IMR-90 (cell line): ENCODE measurements around the gene ZNG1A. TPM values are rescaled to one million over a fixed set of nuclear protein-coding genes. Genes with fewer than 3 reads are reported as not detected.
A peak's percentile ranks its signal among the peaks of the same experiment; 100 is the strongest.
"Not testable (repeated sequence)": the region's sequence is repeated elsewhere in the genome, so short reads cannot be mapped to it uniquely, and the experiment has no call there.

Experiments
- ATAC-seq: fragments of 200-7000 bp; cut with Tn5 transposase; 2 replicates; pipeline ENCODE4 v1.9.1; 2020; ENCODE audit warnings: low read depth, mild to moderate bottlenecking, moderate library complexity
- BruUV-seq: library from RNA; stranded (reverse); fragments of 400-500 nt; replicated peaks from 2 replicates; lab custom pipeline; 2021; lab: Mats Ljungman, UMichigan
- CTCF ChIA-PET: fragments of 300-600 bp; formaldehyde crosslinking; extraction: SDS; loops from one replicate; lab custom pipeline; 2021; ENCODE audit warnings: antibody characterized with exemption; lab: Yijun Ruan, JAX
- POLR2A ChIA-PET: fragments of 300-600 bp; sonication (Branson Sonifier 250); formaldehyde crosslinking; loops from one replicate; lab custom pipeline; 2022; ENCODE audit warnings: antibody characterized with exemption; ENCODE audit not compliant: unreplicated experiment; lab: Charles Lee
- DNase-seq: peaks from one replicate; pipeline ENCODE4 v3.0.0; 2013
- H2AFZ ChIP-seq: replicated peaks from 2 replicates; pipeline ENCODE3; 2013; ENCODE audit warnings: low read length, mild to moderate bottlenecking; ENCODE audit not compliant: poor library complexity
- H2AK5ac ChIP-seq: 2 replicates; pipeline ENCODE4 v1.6.1; 2013; ENCODE audit warnings: low read depth, low read length, inconsistent platforms
- H2AK9ac ChIP-seq: replicated peaks from 2 replicates; pipeline ENCODE3; 2013; ENCODE audit warnings: mild to moderate bottlenecking, low read depth, low read length, moderate library complexity; ENCODE audit not compliant: poor library complexity
- H2BK120ac ChIP-seq: 2 replicates; pipeline ENCODE4 v1.6.1; 2013; ENCODE audit warnings: low read depth, low read length, inconsistent platforms
- H2BK15ac ChIP-seq: 3 replicates; pipeline ENCODE4 v1.6.1; 2013; ENCODE audit warnings: low read depth, low read length, inconsistent platforms
- H2BK20ac ChIP-seq: 2 replicates; pipeline ENCODE4 v1.6.1; 2013; ENCODE audit warnings: low read depth, mild to moderate bottlenecking, inconsistent platforms, low read length, moderate library complexity
- H2BK5ac ChIP-seq: 2 replicates; pipeline ENCODE4 v1.6.1; 2013; ENCODE audit warnings: mild to moderate bottlenecking, low read depth, low read length, inconsistent platforms; ENCODE audit not compliant: poor library complexity, severe bottlenecking
- H3K14ac ChIP-seq: replicated peaks from 2 replicates; pipeline ENCODE4 v1.6.1; 2013; ENCODE audit warnings: low read depth, low read length, inconsistent platforms
- H3K18ac ChIP-seq: 2 replicates; pipeline ENCODE4 v1.6.1; 2013; ENCODE audit warnings: low read depth, low read length, control low read depth
- H3K23ac ChIP-seq: 2 replicates; pipeline ENCODE4 v1.6.1; 2013; ENCODE audit warnings: low read depth, low read length, inconsistent platforms
- H3K27ac ChIP-seq: 2 replicates; pipeline ENCODE4 v1.5.1; 2013; ENCODE audit warnings: mild to moderate bottlenecking, control low read depth, low read length; ENCODE audit not compliant: insufficient read depth
- H3K27me3 ChIP-seq: 2 replicates; pipeline ENCODE4 v1.6.1; 2013; ENCODE audit warnings: low read length; ENCODE audit not compliant: control insufficient read depth, insufficient read depth
- H3K36me3 ChIP-seq: 2 replicates; pipeline ENCODE4 v1.6.1; 2013; ENCODE audit warnings: low read length, mixed read lengths; ENCODE audit not compliant: control insufficient read depth, insufficient read depth
- H3K4ac ChIP-seq: 2 replicates; pipeline ENCODE4 v1.6.1; 2013; ENCODE audit warnings: low read depth, low read length, inconsistent platforms
- H3K4me1 ChIP-seq: 2 replicates; pipeline ENCODE4 v1.6.1; 2013; ENCODE audit warnings: low read length, mixed read lengths; ENCODE audit not compliant: control insufficient read depth, insufficient read depth
- H3K4me2 ChIP-seq: 2 replicates; pipeline ENCODE4 v1.6.1; 2013; ENCODE audit warnings: low read depth, mild to moderate bottlenecking, control low read depth, low read length, moderate library complexity
- H3K4me3 ChIP-seq: 2 replicates; pipeline ENCODE4 v1.5.1; 2013; ENCODE audit warnings: low read depth, mild to moderate bottlenecking, control low read depth, low read length, moderate library complexity; ENCODE audit not compliant: insufficient read depth
- H3K56ac ChIP-seq: 2 replicates; pipeline ENCODE4 v1.6.1; 2013; ENCODE audit warnings: low read length, inconsistent platforms; ENCODE audit not compliant: insufficient read depth; ENCODE audit errors: extremely low read depth
- H3K79me1 ChIP-seq, 2 experiments: 2 replicates each; pipeline ENCODE4 v1.6.1; 2013; ENCODE audit warnings: low read length in 2 of 2, inconsistent platforms in 1 of 2, low read depth in 1 of 2
- H3K9ac ChIP-seq: 2 replicates; pipeline ENCODE4 v1.6.1; 2013; ENCODE audit warnings: low read depth, low read length, control low read depth
- H3K9me1 ChIP-seq: 2 replicates; pipeline ENCODE4 v1.6.1; 2013; ENCODE audit warnings: low read length, inconsistent platforms; ENCODE audit not compliant: insufficient read depth
- H3K9me3 ChIP-seq: 2 replicates; pipeline ENCODE4 v1.6.1; 2013; ENCODE audit warnings: low read length; ENCODE audit not compliant: control insufficient read depth, insufficient read depth
- H4K20me1 ChIP-seq: 2 replicates; pipeline ENCODE4 v1.6.1; 2013; ENCODE audit warnings: low read length, inconsistent platforms; ENCODE audit not compliant: insufficient read depth
- H4K5ac ChIP-seq: 2 replicates; pipeline ENCODE4 v1.6.1; 2013; ENCODE audit warnings: mild to moderate bottlenecking, low read depth, low read length, control low read depth
- H4K8ac ChIP-seq, 2 experiments: 2 replicates each; pipeline ENCODE4 v1.6.1; 2013; ENCODE audit warnings: low read depth in 2 of 2, low read length in 2 of 2, control low read depth in 1 of 2, inconsistent platforms in 1 of 2
- H4K91ac ChIP-seq: 2 replicates; pipeline ENCODE4 v1.6.1; 2013; ENCODE audit warnings: low read depth, low read length, inconsistent platforms; ENCODE audit not compliant: insufficient read depth
- WGBS, 2 experiments: methylation state at CpG; one replicate each; pipeline versions ENCODE4 v1.1.5 to v1.1.7; 2013; ENCODE audit warnings: missing lambda C conversion rate in 2 of 2; ENCODE audit not compliant: insufficient read length in 1 of 2; ENCODE audit errors: extremely low coverage in 2 of 2; 5-methylcytosine and 5-hydroxymethylcytosine counted together
- dilution Hi-C: fragments of 300-500 bp; cut with HindIII; formaldehyde crosslinking; loops from one replicate; pipeline ENCODE4 v1.14.3; 2018; ENCODE audit warnings: low sequenced_read_pairs; ENCODE audit not compliant: unreplicated experiment
- in situ Hi-C: fragments of 300-500 bp; cut with MboI; formaldehyde crosslinking; loops from 3 replicates; pipeline ENCODE4 v1.14.3; 2019; ENCODE audit warnings: low sequenced_read_pairs, inconsistent platforms, mixed read lengths
- intact Hi-C: fragments of 100-400 bp; cut with micrococcal nuclease; formaldehyde crosslinking; loops from 2 replicates; pipeline ENCODE4 v1.10.0; 2022
- polyA plus RNA-seq, 3 experiments: library from polyadenylated mRNA; depleted of rRNA; stranded (reverse); fragments of >200 nt; gene quantifications; 2 replicates each; pipeline ENCODE4 v1.2.3, GENCODE V29; 2012; ENCODE audit warnings: low replicate concordance in 1 of 3
- total RNA-seq: library from RNA; depleted of rRNA; stranded (reverse); fragments of >200 nt; gene quantifications from 2 replicates; pipeline ENCODE4 v1.2.3, GENCODE V29; 2012

Gene ZNG1A
- total and polyA plus RNA-seq, 2 of the 4 experiments (the other 2 are of a cell fraction) = 12.2 to 12.4 TPM

DNA sequence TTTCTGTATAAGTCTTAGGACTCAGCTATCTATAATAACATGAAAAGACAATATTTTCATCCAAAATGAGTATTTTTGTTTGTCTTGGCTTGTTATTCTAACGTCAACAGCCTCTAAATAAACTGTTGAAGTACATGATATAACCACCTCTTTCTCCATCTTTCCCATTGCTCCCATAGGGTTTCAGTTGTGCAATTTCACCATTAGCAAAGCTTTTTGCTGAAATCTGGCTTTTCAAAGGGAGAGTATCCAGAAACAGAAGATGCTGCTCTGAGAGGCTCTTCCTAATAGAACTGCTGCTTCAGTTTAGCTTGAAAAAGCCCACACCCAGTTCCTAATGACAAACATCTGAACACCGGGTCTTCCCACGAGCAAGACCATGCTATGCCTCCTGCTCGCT is 91.8 kb downstream of the ZNG1A start:
- peak; percentile 24; the same call in 1 of the 2 replicates for ATAC-seq
- H2AK9ac ChIP-seq, H2AFZ ChIP-seq, H3K9me1 ChIP-seq, H2BK120ac ChIP-seq, H3K27ac ChIP-seq, H3K36me3 ChIP-seq, DNase-seq, H3K4me3 ChIP-seq, POLR2A ChIA-PET, H3K9ac ChIP-seq, H3K56ac ChIP-seq, H3K14ac ChIP-seq, H3K4ac ChIP-seq, BruUV-seq, H3K23ac ChIP-seq, H3K27me3 ChIP-seq, H3K4me2 ChIP-seq, H3K9me3 ChIP-seq, H2AK5ac ChIP-seq, CTCF ChIA-PET, H4K8ac ChIP-seq, H2BK20ac ChIP-seq, dilution Hi-C loops, intact Hi-C loops, H3K79me1 ChIP-seq, H4K20me1 ChIP-seq, H4K5ac ChIP-seq, H2BK5ac ChIP-seq, H3K4me1 ChIP-seq, H2BK15ac ChIP-seq, in situ Hi-C loops, H4K91ac ChIP-seq, H3K18ac ChIP-seq: not testable (repeated sequence)
- no CpG with 5 or more reads among the region's 4 CpGs for WGBS, 2 experiments

GRCh38 chr9:86697-87096 is 92.2 kb downstream of the ZNG1A start:
- DNase-seq, H3K9me3 ChIP-seq, intact Hi-C loops, H4K91ac ChIP-seq, BruUV-seq, POLR2A ChIA-PET, H3K36me3 ChIP-seq, H2BK15ac ChIP-seq, H3K4ac ChIP-seq, H3K4me2 ChIP-seq, H3K14ac ChIP-seq, H3K4me3 ChIP-seq, H3K27ac ChIP-seq, H2BK5ac ChIP-seq, H2BK120ac ChIP-seq, H2AK5ac ChIP-seq, ATAC-seq, H2AFZ ChIP-seq, H2AK9ac ChIP-seq, H4K20me1 ChIP-seq, H3K4me1 ChIP-seq, H4K5ac ChIP-seq, H3K23ac ChIP-seq, H3K79me1 ChIP-seq, H3K9ac ChIP-seq, H3K56ac ChIP-seq, dilution Hi-C loops, H3K27me3 ChIP-seq, H3K18ac ChIP-seq, H4K8ac ChIP-seq, H2BK20ac ChIP-seq, in situ Hi-C loops, CTCF ChIA-PET, H3K9me1 ChIP-seq: not testable (repeated sequence)
